NB4 (cell line): ENCODE data around the gene TEN1.

ENCODE experiments used
- DNase-seq: peaks from one replicate; pipeline ENCODE4 v3.0.0; 2010; ENCODE audit warnings: low read depth
- H3K4me3 ChIP-seq: one replicate; pipeline ENCODE4 v1.5.1; 2011; ENCODE audit warnings: mild to moderate bottlenecking, low read depth, low read length, moderate library complexity
- CTCF ChIP-seq: IDR thresholded peaks from one replicate; pipeline ENCODE4 v1.5.1; 2012; ENCODE audit warnings: low read depth, low read length
- MAX ChIP-seq: IDR thresholded peaks from 2 replicates; pipeline ENCODE4 v1.6.1; 2011; ENCODE audit warnings: low read depth, low read length
- MYC ChIP-seq: IDR thresholded peaks from 2 replicates; pipeline ENCODE4 v1.6.1; 2011; ENCODE audit warnings: low read depth, low read length
- POLR2A ChIP-seq: IDR thresholded peaks from 2 replicates; pipeline ENCODE4 v1.6.1; 2011; ENCODE audit warnings: mild to moderate bottlenecking; ENCODE audit not compliant: insufficient read length; ENCODE audit errors: extremely low read depth

Gene TEN1

GRCh38 chr17:76033139-76033538, 54.1 kb downstream of the TEN1 start:
- H3K4me3 ChIP-seq, result no peak overlapping the region
- DNase-seq, result no peak
- no peak for TF ChIP-seq POLR2A
- no peak for TF ChIP-seq MAX
- TF ChIP-seq MYC, result no peak
- no peak for TF ChIP-seq CTCF

- TF ChIP-seq CTCF, result no peak
- no peak for TF ChIP-seq POLR2A
- no peak for TF ChIP-seq MAX
- TF ChIP-seq MYC, result no peak
- DNase-seq, result no peak
- no peak overlapping the region for H3K4me3 ChIP-seq
These were observed 55.6 kb downstream of the TEN1 start for GRCh38 chr17:76034428-76035350.

GRCh38 chr17:76036497-76037261, 57.6 kb downstream of the TEN1 start:
- TF ChIP-seq CTCF (no peak), POLR2A (no peak), MAX (no peak), MYC (no peak)
- no peak overlapping the region for H3K4me3 ChIP-seq
- no peak for DNase-seq

GRCh38 chr17:76038050-76038449, 59.0 kb downstream of the TEN1 start:
- H3K4me3 ChIP-seq, result no peak overlapping the region
- no peak for DNase-seq
- TF ChIP-seq POLR2A, result no peak
- no peak for TF ChIP-seq CTCF
- TF ChIP-seq MYC, result no peak
- no peak for TF ChIP-seq MAX

GRCh38 chr17:76039121-76039520, 60.1 kb downstream of the TEN1 start:
- H3K4me3 ChIP-seq, result no peak overlapping the region
- DNase-seq, result no peak
- TF ChIP-seq POLR2A (no peak), MAX (no peak), MYC (no peak), CTCF (no peak)
